Measurements from ENCODE around the gene RPL7A. TPM values are rescaled to one million over a fixed set of nuclear protein-coding genes. Genes with fewer than 3 reads are reported as not detected.

The RPL7A gene
- total RNA-seq, 1 donor from 2014 or later = 1,761 TPM

DNA sequence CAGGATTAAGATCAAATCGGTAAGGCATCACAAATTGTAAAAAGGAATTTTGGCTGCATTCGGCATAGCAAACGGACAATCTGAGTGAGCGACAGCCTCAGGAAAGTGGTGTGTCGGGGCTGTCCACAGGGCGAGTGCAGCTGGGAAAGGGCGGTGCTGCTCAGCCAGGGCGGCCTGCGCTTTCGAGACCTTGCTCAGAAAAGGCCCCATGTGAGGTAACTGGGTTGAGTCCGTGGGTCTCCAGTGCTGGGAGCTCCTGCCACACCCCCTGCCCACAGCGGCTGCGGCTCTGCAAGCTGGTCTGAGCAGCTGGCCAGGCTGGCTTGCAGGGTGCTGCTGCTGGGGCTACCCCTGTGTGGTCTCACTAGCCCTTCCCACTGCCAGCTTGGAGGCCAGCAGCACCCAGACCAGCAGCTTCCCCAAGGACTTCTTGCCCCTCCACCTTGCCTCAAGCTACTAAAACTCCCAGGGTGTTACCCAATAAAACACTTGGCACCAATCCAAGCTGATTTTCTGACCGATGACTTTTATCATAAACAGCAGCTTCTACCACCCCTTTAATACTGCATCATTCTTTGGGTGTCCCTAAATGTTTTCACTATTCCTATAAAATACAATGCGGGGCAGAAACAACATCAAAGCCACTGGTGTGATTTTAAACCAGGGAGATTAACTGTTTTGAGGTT, 14.5 kb downstream of the RPL7A start:
- intact Hi-C loops (cut with micrococcal nuclease) = no loop called here

DNA sequence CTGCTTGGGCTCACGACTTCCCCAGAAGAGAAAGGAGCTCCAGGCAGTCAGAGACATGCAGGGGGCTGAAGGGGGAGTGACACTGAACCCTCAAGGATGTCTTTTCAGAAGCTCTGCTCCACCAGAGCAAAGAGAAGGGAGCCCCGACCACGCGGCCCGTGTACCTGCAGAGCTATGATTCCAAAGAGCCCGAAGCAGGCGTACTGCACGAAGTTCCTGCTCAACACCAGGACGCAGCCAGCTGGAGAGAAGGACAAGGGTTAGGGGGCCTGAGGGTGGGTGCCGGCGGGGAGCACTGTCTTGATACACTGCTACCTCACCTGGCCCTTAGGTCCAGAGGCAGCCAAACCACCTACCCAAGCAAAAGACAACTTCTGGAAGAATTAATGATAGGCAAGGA, 18.4 kb downstream of the RPL7A start:
- intact Hi-C loops (cut with micrococcal nuclease) = no loop called here

DNA sequence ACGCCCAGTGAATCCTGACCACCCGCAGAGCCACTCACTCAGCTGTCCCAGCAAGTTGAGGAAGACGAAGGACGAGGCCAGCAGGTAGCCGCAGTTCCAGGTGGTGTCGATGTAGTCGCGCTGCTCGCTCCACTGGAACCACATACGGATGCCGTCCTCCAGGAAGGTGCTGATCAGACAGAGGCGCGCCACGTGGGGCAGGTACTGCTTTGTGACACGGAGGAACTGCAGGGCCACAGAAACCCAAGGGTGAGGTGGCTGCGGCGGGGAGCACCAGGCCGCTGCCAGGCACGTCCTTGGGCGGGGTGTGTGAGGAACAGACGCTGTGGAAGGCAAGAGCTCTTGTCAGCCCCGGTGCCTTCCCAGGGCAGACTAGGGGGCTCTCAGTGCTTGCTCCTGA, 19.2 kb downstream of the RPL7A start:
- intact Hi-C loops (cut with micrococcal nuclease) = no loop called here

DNA sequence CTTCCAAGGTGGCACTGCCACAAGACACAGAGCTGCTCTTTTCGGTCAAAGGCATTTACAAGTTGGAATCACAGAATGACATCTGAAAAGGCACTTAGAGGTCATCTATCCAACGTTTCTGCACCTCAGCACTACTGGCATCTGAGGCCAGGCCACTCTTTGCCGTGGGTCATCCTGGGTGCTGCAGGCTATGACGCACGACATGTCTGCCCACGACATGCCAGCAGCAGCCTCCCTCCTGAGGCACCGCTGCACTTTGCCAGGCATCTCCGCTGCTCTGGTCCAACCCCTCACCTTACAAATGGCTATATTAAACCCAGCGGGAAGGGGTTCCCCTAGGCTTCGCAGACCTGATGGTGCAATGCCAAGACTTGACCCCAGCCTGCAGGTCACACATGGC, 19.8 kb downstream of the RPL7A start:
- intact Hi-C loops (cut with micrococcal nuclease) = no loop called here

DNA sequence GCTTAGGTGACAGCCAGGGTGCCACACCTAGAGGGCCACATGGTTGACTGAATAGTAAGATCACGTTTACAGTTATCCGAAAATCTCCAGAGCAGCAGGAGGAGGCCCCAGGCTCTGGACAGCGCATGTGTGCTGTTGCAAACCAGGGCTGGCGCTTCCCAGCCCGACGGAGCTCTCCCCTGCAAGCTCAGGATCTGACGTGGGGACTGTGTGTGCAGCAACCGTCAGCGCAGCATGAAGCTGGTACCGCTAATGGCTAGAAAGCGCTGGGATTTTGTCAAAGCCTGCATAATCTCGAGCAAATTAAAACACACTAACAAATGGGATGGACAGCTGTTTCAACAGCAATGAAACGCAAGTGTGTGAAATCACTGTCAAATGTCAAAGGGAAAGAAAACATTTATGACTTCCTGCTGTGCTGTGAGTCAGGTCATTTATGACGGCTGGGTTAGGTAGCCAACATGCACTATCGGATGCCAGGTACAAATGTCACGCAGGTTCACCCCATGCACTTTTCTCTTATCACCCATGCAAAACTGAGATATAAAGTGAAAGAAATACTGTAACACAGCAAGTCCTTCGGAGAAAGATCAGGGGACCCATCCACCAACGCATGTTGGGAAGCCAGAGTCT, 20.3 kb downstream of the RPL7A start:
- intact Hi-C loops (cut with micrococcal nuclease) = no loop called here

DNA sequence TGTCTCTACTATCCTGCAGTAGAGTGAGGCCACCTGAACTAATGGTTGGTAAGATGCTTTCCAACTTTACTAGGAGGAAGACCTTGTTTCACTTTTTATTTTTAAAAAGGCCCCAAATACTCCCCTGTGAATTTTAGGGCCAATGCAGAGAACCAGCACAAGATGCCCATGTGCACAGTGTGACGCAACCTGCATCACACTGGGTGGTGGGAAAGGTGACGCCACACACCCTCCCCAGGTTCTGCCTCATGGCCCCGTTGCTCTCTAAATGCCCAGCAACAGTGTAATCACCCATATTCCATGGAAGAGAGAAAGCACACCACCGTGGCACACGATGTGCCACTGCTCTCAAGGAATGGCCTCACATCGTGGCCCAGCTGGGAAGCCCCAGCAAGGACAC, 21.4 kb downstream of the RPL7A start:
- intact Hi-C loops (cut with micrococcal nuclease) = no loop called here

DNA sequence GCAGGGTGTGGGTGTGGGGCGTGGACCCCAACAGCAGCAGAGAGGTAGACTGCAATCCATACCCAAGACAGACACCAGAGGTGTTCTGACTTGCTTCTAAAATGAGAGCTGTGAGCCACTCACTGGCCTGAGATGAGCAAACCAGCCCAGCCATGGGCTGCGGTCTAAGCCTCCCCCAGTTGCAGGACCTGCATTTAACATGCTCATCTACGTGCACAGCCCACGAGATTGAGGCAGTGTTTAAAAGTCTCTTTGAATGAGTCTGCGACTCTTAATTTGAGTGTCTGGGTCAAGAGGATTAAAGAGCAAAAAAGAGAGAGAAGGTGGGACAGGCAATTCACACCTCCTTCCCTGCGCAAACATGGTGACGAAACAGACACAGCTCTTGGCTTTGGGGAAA, 21.9 kb downstream of the RPL7A start:
- intact Hi-C loops (cut with micrococcal nuclease) = loop anchor here (2.0 to 10.0 kb wide), 3 partner anchors 249 to 965 kb away; partner anchors contain the start of genes BRD3, RALGDS and TTF1

DNA sequence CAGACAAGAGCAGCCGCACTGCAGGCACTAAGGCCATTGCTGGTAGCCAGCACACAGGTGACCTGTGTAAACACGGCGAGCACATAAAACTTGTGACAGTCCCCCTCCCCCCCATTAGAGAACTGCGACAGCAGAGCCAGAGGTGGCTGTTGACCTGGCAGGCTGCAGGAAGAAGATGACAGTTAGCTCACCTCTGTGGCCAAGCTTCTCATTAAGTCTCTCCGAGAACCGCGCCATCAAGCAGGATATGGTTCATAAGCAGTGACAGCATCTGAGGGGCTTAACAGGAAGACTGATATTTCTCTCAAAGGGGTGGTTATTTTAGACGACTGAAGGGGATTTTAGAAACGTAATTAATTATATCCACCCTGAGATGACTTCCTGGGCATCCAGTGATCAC, 22.7 kb downstream of the RPL7A start:
- intact Hi-C loops (cut with micrococcal nuclease) = loop anchor here (1.0 to 10.0 kb wide), 8 partner anchors 14 to 966 kb away; partner anchors contain the start of genes BRD3, CACFD1, MED22 and RALGDS

DNA sequence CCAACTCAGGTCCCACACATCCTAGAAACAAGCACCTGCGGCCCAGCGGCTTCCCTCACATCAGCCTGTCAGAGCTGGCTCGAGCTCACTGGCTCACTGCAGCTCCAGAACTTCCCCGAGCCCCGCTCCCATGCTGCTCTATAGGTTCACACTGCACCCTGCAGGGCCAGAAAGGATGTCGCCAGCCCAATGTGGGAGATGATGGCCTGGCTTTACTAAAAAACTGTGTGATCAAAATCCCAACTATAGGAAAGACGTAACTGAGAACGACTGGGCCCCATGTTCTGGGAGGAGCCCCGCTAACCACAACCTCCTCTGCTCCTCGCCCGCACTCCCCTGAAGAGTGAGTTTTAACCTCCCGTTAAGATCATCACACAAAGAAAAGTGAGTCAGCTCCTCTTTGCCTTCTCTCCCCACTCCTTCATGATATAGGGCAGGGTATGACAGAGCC, 23.3 kb downstream of the RPL7A start:
- intact Hi-C loops (cut with micrococcal nuclease) = loop anchor here (1.0 to 10.0 kb wide), 8 partner anchors 15 to 966 kb away; partner anchors contain the start of genes BRD3, CACFD1, MED22 and RALGDS

DNA sequence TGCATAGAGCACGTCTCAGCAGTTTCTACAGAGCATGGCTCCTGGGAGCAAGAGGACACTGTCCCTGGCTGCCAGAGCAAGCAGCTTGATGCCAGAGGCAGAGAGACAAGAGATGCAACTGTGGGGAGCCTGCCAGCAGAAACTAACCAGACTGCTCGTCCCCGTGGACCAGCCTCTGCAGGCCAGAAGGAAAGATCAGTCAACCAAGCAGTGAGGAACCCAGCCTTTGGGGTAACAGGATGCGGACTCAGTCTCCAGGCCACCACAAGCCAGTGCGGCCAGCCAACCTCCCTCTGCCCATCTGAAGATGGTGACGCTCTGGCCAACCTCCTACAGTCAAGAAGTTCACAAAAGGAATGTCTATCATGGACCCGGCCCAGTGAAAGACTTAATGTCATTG, 24.1 kb downstream of the RPL7A start:
- intact Hi-C loops (cut with micrococcal nuclease) = loop anchor here (10.0 kb wide), 2 partner anchors 693 to 967 kb away; partner anchors contain the start of genes BRD3 and TTF1

DNA sequence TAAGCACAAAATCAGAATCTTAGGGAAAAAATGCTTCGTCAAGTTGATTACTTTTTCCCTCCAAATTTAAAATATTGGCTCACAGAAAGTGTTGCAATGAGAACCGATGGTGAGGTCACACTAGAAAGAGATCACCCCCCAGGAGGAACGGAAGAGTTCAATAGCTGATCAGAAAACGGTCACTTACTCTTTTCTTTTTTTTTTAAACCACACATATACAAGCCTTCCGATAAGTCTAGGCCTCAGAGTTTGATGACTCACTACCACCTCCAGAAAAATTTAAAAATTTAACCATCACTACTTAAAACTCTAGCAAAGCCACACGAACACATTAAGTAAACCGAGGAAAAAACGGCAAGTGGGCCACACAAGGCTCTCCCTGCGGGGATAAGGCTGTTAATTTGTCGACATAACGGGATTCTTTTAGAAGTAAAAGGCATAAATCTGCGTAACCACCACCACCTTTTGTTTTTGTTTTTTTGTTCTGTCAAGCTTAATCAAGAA, 26.6 kb downstream of the RPL7A start:
- intact Hi-C loops (cut with micrococcal nuclease) = loop anchor here (10.0 kb wide), 2 partner anchors 690 to 970 kb away; partner anchors contain the start of genes BRD3 and TTF1

DNA sequence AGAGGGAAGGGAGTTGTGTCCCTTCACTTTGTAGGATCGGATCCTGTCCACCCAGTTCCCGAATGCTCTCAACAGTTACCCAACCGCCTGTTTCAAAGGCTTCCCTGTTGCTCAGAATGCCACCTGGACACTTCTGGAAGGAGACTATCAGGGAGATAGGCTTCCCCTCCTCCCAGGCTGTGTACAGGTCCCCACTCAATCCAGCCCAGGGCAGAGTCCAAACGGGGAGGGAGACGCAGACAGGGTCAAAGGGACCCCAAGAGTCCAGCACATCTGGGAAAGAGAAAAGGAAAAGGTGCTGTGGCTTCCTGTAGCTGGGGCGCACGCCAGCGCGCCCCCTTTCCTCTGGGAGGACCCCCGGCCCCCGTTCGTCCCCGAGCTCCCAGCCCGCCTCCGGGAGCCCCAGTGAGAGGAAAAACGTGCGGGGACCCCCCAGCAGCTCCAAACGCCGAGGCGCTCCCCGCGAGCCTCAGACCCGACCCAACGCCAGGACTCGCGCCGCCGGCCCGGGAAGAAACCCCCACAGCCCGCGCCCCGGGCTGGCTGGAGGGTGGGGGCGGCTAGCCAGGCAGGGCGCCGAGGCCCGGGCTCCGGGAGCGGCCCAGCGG, 27.2 kb downstream of the RPL7A start:
- intact Hi-C loops (cut with micrococcal nuclease) = loop anchor here (10.0 kb wide), 2 partner anchors 690 to 970 kb away; partner anchors contain the start of genes BRD3 and TTF1

DNA sequence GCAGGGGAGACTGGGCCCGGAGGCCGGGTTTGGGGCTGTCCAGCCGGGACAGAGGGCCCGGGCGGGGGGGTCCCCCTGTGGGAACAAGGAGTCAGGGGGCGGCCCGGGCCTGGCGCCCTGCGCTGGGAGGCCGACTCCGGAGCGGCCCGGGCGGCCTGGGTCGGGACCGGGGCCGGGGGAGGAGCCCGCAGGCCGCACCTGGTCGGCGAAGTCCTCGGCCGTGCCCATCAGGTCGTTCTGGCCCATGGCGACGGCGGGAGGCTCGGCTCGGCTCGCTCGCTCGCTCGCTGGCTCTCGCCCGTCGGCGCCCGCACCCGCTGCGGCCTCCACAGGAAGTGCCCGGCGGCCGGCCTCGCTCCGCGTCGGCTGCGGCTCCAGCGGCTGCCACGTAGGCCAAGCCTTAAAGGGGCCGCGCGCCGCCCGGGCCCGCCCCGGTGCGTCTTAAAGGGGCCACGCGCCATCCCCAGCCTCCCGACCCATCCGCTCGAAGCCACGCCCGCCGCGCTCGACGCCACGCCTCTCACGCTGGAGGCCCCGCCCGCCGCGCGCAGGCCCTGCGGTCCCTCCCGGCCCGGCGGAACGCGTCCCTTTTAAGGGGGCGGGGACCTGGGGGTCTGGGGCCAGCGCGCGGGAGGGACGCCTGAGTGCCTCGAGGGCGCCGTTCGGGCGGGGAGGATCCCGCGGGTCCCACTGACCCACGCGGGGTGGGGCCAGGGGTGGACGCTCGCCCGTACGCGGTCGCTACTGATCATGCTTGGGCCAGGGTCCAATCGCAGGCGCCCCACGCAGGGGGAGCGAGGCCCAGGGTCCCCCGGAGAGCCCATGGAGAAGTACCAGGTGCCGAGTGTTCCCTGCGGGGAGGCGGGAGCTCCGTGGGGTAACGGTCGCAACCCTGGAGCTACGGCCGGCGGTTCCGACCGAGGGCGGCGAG, 28.0 kb downstream of the RPL7A start, which contains the start of the genes STKLD1 and SURF4:
TSS of gene STKLD1 (plus strand) at position 643 of the 931 bp plus-strand sequence. CDS start at position 751, 108 bp downstream.
TSS of gene SURF4 (minus strand) at position 337 of the 931 bp plus-strand sequence. CDS start at position 246, 91 bp downstream.
- intact Hi-C loops (cut with micrococcal nuclease) = loop anchor here (1.0 to 10.0 kb wide), 9 partner anchors 20 to 971 kb away; partner anchors contain the start of genes BRD3, CACFD1, MED22 and REXO4

DNA sequence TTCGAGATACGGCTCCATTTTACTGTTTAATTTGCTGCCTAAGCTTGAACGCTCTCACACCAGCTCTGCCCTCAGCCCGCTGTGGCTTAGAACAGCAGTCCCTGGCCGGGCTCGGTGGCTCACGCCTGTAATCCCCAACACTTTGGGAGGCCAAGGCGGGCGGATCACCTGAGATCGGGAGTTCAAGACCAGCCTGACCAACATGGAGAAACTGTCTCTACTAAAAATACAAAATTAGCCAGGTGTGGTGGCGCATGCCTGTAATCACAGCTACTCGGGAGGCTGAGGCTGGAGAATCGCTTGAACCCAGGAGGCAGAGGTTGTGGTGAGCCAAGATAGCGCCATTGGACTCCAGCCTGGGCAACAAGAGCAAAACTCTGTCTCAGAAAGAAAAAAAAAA, 29.3 kb downstream of the RPL7A start:
- intact Hi-C loops (cut with micrococcal nuclease) = loop anchor here (10.0 kb wide), 2 partner anchors 688 to 972 kb away; partner anchors contain the start of genes BRD3 and TTF1

DNA sequence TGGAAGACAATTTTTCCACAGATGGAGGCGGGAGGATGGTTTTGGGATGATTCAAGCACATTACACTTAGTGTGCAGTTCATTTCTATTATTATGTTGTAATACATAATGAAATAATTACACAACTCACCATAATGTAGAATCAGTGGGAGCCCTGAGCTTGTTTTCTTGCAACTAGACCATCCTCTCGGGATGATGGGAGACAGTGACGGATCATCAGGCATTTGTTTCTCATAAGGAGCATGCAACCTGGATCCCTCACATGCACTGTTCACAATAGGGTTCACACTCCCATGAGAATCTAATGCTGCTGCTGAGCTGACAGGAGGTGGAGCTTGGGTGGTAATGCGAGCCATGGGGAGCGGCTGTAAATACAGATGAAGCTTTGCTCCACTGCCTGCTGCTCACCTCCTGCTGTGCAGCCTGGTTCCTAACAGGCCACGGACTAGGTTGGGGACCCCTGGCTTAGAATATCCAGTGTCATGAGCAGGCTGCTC, 29.8 kb downstream of the RPL7A start:
- intact Hi-C loops (cut with micrococcal nuclease) = loop anchor here (10.0 kb wide), 2 partner anchors 687 to 973 kb away; partner anchors contain the start of genes BRD3 and TTF1

DNA sequence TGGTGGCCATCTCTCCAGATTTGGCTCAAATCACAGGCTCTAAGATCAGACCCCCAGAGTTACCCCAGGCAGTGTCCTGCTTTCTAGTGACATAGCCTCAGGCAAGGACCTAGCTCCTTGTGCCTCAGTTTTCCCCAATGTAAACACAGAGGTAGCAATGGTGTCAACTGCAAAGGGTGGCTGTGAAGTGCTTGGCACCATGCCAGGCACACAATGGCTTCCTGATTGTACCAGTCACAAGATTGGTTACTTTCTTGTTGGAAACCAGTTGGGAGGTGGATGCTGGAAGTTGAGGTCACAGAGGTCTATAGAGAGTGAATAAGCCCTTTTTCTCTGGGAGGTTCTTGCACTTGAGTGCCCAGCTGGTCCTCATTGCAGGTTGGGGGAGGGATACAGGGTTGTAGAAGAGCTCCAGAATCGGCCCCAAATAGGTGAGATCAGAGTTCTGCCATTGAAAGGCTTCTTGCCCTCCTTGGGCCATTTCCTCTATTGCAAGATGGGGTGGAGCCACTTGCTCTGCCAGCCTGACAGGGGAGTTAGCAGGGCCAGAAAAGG, 30.5 kb downstream of the RPL7A start:
- intact Hi-C loops (cut with micrococcal nuclease) = loop anchor here (10.0 kb wide), 2 partner anchors 686 to 974 kb away; partner anchors contain the start of genes BRD3 and TTF1

DNA sequence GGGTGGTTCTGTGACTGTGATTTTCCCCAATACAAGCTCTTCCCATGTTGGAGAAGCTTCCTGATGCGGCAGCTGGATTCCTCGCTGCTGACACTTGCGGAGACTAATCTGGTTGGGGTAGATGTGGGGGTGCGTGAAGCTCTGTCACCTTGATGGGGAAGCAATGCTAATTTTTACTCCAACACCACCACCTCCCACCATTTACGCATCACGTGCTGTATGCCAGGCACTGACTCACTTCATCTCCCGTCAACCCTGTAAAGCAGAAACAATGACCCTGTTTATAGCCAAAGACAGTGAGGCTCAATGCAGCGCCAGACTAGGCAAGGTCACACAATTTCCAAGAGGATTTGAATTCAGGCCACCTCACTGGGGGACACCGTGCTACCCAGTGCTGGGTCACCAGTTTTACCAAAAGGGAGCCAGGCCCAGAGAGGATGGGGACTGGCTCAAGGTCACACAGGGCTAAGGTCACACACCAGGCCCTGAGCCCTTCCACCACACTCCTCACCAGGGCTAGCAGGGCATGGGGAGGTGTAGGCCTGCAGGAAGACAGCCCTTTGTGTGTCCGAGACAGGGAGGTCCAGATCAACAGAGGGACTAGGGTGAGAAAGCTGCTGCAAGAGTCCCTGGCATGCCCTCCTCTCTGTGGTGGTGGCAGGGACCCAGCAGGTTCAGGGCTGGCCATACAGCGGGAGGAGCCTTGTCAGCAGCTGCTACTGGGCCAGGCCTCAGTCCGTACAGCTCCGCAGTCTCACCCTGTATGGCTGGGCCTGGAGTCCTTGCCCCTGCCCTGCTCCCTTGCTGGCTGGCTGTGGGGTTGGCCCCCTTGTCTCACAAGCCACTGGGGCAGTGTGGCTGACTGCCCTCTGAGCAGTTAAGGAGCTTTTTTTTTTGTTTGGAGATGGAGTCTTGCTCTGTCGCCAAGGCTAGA, 31.4 kb downstream of the RPL7A start:
- intact Hi-C loops (cut with micrococcal nuclease) = loop anchor here (10.0 kb wide), 2 partner anchors 685 to 975 kb away; partner anchors contain the start of genes BRD3 and TTF1

DNA sequence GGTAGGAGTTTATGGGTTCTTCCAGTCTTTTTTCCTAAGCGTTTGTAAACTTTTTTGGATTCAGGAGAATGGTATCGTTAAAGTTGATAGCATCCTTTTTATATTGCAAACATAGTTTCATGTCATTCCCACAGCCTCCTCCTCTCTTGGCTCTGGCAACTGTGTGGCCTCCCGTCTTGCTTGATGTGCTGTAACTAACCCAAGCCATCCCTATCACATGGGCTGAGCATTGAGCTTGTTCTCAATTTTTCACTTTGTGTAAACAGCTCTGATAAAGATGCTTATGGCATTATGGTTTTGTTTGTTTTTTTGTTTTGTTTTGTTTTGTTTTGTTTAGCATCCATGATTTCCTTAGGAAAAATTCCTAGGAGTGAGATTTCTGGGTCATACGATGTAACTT, 32.7 kb downstream of the RPL7A start:
- intact Hi-C loops (cut with micrococcal nuclease) = no loop called here

Measured in T-helper 1 cell treated with Interleukin-12 subunit alpha and Interleukin-12 subunit beta and Interleukin-4 antibody, amounts not matched to agents 30 ng/mL and 1 ng/mL, for 36 hours (primary cell).